Stimulated activated naive B cell treated with anti-CD40 and anti-IgM and Interleukin-4, amounts not matched to agents 10 μg/mL and 1 μg/mL and 100 μg/mL, for 72 hours (primary cell): Measurements from ENCODE around the gene MRPS11.
"Not testable (repeated sequence)": the region's sequence is repeated elsewhere in the genome, so short reads cannot be mapped to it uniquely, and the experiment has no call there.

ENCODE experiments used
- ATAC-seq, 2 donors: fragments of 150-1000 bp; cut with Tn5 transposase; replicated peaks; 2 replicates each; pipeline ENCODE4 v1.10.0; 2021; ENCODE audit warnings: moderate library complexity in 1 of 2
- DNase-seq: peaks from one replicate; pipeline ENCODE4 v3.0.0; 2021
- H3K27ac Mint-ChIP-seq: one replicate; pipeline ENCODE4 v1.8.0; 2022; ENCODE audit warnings: mild to moderate bottlenecking, mixed read lengths
- H3K27me3 Mint-ChIP-seq, 2 donors: one replicate each; pipeline ENCODE4 v1.8.0; 2022; ENCODE audit warnings: mixed read lengths in 2 of 2
- H3K36me3 Mint-ChIP-seq, 2 donors: one replicate each; pipeline ENCODE4 v1.8.0; 2022; ENCODE audit warnings: mixed read lengths in 2 of 2, mild to moderate bottlenecking in 1 of 2
- H3K4me1 Mint-ChIP-seq, 2 donors: one replicate each; pipeline ENCODE4 v1.8.0; 2022; ENCODE audit warnings: mixed read lengths in 2 of 2, mild to moderate bottlenecking in 1 of 2
- H3K4me3 Mint-ChIP-seq, 2 donors: one replicate each; pipeline ENCODE4 v1.8.0; 2022; ENCODE audit warnings: mild to moderate bottlenecking in 2 of 2, mixed read lengths in 2 of 2, moderate library complexity in 1 of 2
- H3K9me3 Mint-ChIP-seq, 2 donors: one replicate each; pipeline ENCODE4 v1.8.0; 2022; ENCODE audit warnings: mixed read lengths in 2 of 2, mild to moderate bottlenecking in 1 of 2

The MRPS11 gene

DNA sequence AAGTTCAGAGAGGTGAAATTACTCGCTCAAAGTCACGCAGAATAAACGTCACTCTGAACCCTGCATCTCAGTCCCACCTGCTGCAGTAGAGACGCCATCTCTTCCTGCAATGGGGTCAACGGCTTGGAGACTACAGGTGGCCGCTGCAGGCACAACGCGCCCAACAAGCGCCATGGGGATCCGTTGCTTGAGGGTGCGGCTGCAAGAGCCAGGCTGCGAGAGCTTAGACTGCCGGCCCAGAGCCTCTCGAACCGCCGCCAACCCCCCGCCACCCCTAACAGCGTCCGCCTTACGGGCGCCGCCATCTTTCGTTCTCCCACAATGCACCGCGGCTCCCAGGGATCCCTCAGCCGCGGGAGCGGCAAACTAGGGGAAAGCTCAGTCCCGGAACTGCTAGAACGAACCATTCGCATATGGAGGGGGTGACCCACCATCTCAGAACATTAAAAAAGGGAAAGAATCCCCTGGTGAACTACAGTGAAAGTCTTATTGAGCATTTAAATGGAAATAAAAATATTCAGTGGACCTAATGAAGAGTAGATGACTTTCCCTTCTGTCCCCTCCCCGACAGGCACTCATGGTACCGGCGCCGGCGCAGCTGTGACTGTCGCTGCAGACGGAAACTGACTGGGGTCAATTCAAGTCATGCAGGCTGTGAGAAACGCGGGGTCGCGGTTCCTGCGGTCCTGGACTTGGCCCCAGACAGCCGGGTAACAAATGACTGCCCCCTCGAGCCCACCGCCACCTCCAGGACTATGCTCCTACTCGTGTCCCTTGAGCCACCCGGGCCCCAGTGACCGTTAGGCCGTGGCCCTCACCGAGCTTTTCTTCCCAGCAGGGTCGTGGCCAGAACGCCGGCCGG is at the start of gene MRPS11, which contains the start of gene MRPL46:
Gene MRPS11, plus strand, starts transcription at position 636 of the 862 bp plus-strand sequence. Its CDS starts 10 bp downstream, at position 646.
Gene MRPL46, minus strand, starts transcription at position 316 of the 862 bp plus-strand sequence. Its CDS starts 11 bp downstream, at position 305.
- no peaks in the 10 kb centered on the region for H3K27me3 Mint-ChIP-seq
- H3K4me3 Mint-ChIP-seq, result peak within 1 kb of the TSS; percentile 92 to 97
- DNase-seq (peak; percentile 86), ATAC-seq (peak; percentile 87 to 92)
- H3K36me3 Mint-ChIP-seq, result peaks cover 9 to 37% of the 10 kb centered on the region in 2 donors
- H3K4me1 Mint-ChIP-seq, result peaks cover 21 to 33% of the 10 kb centered on the region in 2 donors
- no peaks in the 10 kb centered on the region for H3K9me3 Mint-ChIP-seq
- peak within 1 kb of the TSS; percentile 99 for H3K27ac Mint-ChIP-seq

DNA sequence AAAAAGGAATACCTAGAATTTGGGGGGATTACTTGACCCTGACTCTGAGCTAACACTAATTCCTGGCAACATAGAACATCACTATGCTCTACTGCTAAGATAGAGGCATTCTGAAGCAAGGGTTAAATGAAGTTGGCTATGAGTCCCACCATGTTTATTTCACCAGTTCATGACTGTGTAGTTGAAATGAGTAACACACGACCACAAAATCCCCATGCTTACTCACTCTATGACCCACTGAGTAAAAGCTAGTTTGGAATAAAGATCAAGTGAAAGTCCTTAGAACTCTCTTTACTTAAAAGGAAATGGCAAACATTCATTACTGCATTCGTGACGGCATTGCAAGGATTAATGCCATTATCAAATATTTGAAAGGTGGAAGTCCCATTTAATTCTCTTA is 47.7 kb upstream of the MRPS11 start:
- Mint-ChIP-seq H3K36me3 (no peaks in the 10 kb centered on the region), H3K27ac (peak overlapping the region; percentile 37), H3K27me3 (peaks cover 19 to 20% of the 10 kb centered on the region in 2 donors), H3K9me3 (no peaks in the 10 kb centered on the region), H3K4me1 (no peaks in the 10 kb centered on the region), H3K4me3 (no peak overlapping the region)
- DNase-seq (no peak), ATAC-seq (peak; percentile 56 to 88)

DNA sequence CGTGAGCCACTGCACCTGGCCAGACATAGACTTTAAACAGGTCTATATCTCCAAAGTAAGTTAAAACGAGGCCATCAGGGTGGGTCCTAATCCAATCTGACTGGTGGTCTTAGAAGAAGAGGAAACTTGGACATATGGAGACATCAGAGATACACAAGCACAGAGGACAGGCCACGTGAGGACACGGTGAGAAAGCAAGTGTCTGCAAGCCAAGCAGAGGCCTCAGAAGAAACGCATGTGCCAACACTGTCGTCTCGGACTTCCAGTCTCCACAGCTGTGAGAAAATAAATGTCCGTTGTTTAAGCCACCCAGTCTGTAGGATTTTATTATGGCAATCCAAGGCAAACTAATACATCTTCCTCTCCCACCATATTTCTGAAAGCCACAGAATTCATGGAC is 44.2 kb upstream of the MRPS11 start:
- H3K27me3 Mint-ChIP-seq, result peaks cover 14 to 16% of the 10 kb centered on the region in 2 donors
- H3K27ac Mint-ChIP-seq, result no peak overlapping the region
- no peak overlapping the region for H3K4me3 Mint-ChIP-seq
- H3K36me3 Mint-ChIP-seq, result no peaks in the 10 kb centered on the region
- DNase-seq (no peak), ATAC-seq (no peak)
- H3K9me3 Mint-ChIP-seq, result no peaks in the 10 kb centered on the region
- no peaks in the 10 kb centered on the region for H3K4me1 Mint-ChIP-seq

DNA sequence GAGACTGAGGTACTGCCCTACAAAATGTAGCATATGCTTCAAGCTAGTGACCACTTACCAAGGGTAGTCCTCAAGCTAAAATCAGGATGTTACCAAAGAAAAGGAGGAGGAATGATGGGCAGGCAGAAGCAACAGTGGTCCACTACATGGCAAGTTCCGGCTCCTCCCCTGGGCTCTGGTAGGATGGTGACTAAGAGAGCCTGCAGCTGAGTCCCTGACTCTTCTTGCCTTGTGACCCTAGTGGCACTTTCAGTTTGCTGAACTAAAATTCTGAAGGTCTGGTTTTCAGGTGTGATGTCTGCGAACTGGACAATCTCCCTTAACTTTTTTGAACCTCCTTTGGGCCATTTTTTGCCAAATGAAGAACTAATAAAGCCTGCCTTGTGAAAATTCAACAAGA is 41.2 kb upstream of the MRPS11 start:
- H3K27ac Mint-ChIP-seq, result no peak overlapping the region
- H3K4me3 Mint-ChIP-seq, result no peak overlapping the region
- peaks cover 19 to 23% of the 10 kb centered on the region in 2 donors for H3K27me3 Mint-ChIP-seq
- H3K36me3 Mint-ChIP-seq, result no peaks in the 10 kb centered on the region
- no peak for ATAC-seq
- no peaks in the 10 kb centered on the region for H3K4me1 Mint-ChIP-seq
- no peaks in the 10 kb centered on the region for H3K9me3 Mint-ChIP-seq
- DNase-seq, result no peak

DNA sequence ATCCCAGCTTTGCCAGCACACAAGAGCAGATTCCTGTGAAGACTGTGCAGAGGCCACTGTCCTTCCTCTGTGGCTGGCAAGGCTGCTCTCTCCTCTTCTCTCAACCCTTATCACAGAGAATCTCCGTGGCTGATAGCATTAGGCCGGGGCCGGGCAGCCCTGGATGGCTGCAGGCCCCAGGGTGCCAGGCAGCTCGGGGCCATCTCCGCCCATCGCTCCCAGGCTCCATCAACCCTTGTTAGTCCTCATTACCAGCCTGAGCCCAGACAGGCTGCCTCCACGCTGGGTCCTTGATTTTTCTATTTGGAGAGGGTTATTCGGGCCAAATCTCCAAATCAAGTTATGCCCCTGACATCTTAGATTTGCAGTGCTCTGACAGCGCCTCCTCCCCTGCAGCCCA is 39.5 kb upstream of the MRPS11 start:
- H3K4me3 Mint-ChIP-seq, result no peak overlapping the region
- H3K36me3 Mint-ChIP-seq, result no peaks in the 10 kb centered on the region
- H3K27ac Mint-ChIP-seq, result no peak overlapping the region
- H3K9me3 Mint-ChIP-seq, result no peaks in the 10 kb centered on the region
- no peaks in the 10 kb centered on the region for H3K4me1 Mint-ChIP-seq
- H3K27me3 Mint-ChIP-seq, result peaks cover 19 to 22% of the 10 kb centered on the region in 2 donors
- ATAC-seq (no peak), DNase-seq (no peak)

DNA sequence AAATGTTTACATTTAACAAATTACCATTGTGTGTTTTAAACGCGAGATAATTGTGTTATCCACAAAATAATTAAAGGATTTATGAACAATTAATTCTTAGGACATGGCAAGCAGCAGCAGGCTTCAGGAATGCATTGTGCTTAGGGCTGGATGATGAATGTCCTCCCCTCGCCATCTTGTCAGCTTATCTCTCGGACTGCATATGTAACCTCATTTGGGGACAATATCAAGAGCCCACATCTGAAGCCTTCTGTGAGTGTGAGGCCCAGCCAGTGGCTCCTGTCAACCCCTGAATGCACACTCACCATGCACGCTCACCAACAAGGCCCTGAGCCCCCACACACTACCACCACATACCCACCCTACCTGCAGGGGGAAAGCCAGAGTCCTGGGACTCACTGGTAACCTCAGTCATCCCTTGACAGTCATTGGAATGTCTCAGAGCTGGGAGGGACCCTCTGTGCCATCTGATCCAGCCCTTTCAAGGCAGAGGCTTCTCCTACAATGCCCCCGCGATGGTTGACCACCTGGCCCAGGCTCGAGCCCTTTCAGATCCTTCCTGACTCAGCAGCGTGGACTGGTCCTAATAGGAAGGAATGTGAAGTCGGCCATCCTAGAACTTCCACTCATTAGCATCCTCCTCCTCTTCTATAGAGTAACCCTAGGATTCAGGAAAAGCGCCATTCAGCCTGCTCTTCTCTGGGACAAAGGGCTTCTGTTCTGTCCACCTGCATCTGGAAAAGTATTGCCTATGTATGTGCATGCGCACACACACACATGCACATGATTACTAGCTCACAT is 38.5 kb upstream of the MRPS11 start:
- H3K27me3 Mint-ChIP-seq, result peaks cover 16 to 23% of the 10 kb centered on the region in 2 donors
- H3K27ac Mint-ChIP-seq, result no peak overlapping the region

DNA sequence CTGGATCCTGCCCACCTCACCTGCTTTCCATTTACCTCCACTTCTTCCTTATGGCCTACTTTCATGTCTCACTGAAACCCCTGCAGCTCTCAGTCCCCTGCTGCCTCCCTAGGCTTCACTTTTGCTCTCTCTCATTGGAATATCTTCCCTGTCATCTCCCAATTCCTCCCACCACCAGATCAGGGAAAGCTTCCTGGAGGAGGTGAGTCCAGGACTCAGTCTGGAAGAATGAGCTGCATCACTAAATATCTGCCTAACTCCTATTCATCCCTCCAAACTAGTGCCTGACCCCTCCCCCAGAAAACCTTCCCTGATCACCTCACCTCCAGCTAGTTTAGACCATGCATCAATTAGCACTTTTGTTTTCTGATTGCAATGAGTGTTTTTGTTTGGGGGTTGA is 37.5 kb upstream of the MRPS11 start:
- Mint-ChIP-seq H3K36me3 (no peaks in the 10 kb centered on the region), H3K27ac (peak overlapping the region; percentile 7), H3K9me3 (no peaks in the 10 kb centered on the region), H3K4me3 (no peak overlapping the region), H3K27me3 (peaks cover 16 to 23% of the 10 kb centered on the region in 2 donors), H3K4me1 (no peaks in the 10 kb centered on the region)
- DNase-seq (no peak), ATAC-seq (no peak)

More for the DNA sequence above, 38.5 kb upstream of the MRPS11 start:
- H3K4me3 Mint-ChIP-seq, result no peak overlapping the region
- ATAC-seq (no peak), DNase-seq (no peak)
- no peaks in the 10 kb centered on the region for H3K9me3 Mint-ChIP-seq
- H3K4me1 Mint-ChIP-seq, result no peaks in the 10 kb centered on the region
- no peaks in the 10 kb centered on the region for H3K36me3 Mint-ChIP-seq

DNA sequence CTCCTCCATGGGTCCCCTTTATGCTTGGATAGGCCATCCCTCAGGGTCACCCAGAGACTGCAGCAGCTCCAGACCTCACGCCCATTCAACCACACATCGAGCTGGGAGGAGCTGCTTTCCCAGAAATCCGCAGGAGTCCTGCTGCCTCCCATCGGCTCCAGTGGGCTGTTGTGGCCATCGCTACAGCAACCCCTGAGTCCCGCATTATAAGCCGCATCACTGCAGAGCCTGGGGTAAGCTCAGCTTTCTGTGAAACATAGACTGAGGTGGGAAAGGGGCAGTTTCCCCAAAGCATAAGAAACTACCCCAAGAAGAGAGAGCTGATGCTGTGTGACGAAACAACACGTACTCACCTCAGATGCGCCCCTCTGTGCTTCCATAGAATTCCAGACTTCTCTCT is 36.1 kb upstream of the MRPS11 start:
- ATAC-seq (no peak), DNase-seq (no peak)
- Mint-ChIP-seq H3K36me3 (no peaks in the 10 kb centered on the region), H3K4me1 (no peaks in the 10 kb centered on the region), H3K9me3 (no peaks in the 10 kb centered on the region), H3K4me3 (no peak overlapping the region), H3K27ac (no peak overlapping the region), H3K27me3 (peaks cover 22 to 28% of the 10 kb centered on the region in 2 donors)

DNA sequence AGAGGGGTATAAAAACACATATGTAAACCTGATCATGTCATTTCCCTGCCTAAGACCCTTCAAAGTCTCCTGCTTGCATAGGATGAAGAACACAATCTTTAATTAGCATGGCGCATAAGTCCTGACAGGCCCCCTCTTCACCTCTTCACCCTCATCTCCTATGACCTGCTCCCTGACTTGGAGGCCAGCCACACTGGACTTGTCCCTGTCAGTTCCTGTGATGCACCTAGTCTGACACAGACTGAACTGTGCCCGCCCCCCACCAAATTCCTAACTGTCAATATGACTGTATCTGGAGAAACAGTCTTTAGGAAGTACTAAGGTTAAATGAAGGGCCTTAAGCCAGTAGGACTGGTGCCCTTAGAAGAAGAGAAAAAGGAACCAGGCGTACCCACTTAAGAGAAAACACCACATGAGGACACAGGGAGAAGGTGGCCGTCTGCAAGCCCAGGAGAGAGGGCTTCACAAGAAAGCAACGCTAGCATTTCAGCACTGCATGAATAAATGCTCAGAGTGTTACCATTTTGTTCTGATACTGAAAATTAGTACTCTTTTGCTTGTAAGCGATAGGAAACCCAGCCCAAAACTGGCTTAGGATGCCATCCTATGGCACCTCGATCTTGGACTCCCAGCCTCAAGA is 34.3 kb upstream of the MRPS11 start:
- no peak overlapping the region for H3K4me3 Mint-ChIP-seq
- no peaks in the 10 kb centered on the region for H3K9me3 Mint-ChIP-seq
- H3K27ac Mint-ChIP-seq, result no peak overlapping the region
- no peak for DNase-seq
- no peaks in the 10 kb centered on the region for H3K4me1 Mint-ChIP-seq
- no peaks in the 10 kb centered on the region for H3K36me3 Mint-ChIP-seq
- no peak for ATAC-seq
- peaks cover 34 to 37% of the 10 kb centered on the region in 2 donors for H3K27me3 Mint-ChIP-seq

DNA sequence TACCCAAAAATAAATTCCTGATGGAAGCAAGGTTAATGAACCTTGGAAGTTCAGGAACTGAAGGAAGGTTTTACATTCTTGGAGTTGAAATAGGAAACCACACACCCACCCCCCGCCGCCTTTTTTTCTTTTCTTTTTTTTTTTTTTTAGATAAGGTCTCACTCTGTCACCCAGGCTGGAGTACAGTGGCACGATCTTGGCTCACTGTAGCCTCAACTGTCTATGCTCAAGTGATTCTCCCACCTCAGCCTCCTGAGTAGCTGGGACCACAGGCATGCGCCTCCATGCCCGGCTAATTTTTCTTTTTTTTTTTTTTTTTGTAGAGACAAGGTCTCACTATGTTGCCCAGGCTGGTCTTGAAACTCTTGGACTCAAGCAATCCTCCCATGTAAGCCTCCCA is 33.4 kb upstream of the MRPS11 start:
- H3K27me3 Mint-ChIP-seq, result peaks cover 32 to 43% of the 10 kb centered on the region in 2 donors
- not testable (repeated sequence) for H3K4me3 Mint-ChIP-seq, H3K9me3 Mint-ChIP-seq, DNase-seq, H3K27ac Mint-ChIP-seq, H3K4me1 Mint-ChIP-seq, H3K36me3 Mint-ChIP-seq, ATAC-seq

DNA sequence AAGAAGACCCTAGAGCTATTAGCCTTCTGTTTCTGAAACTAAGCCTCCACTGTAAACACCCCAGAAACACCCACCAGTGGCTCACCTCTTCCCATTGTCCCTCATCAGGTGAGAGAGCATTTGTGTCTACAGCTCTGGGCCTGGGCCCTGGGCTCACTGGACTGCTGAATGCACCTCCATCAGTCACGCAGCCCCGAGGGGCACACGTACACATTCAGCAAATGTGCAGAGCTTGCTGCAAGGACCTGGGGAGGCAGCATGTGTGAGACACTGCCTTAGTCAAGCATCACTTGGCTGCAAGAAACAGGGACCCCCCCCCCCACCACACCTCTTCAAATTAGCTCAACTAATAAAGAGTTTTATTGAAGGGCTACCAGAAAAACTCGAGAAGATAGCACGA is 29.3 kb upstream of the MRPS11 start:
- H3K27ac Mint-ChIP-seq, result no peak overlapping the region
- H3K4me3 Mint-ChIP-seq, result no peak overlapping the region
- H3K9me3 Mint-ChIP-seq, result peaks cover under 1 to 6% of the 10 kb centered on the region in 2 donors
- H3K27me3 Mint-ChIP-seq, result peaks cover 54% of the 10 kb centered on the region in 2 donors
- no peak for ATAC-seq
- no peak for DNase-seq
- H3K4me1 Mint-ChIP-seq, result no peaks in the 10 kb centered on the region
- H3K36me3 Mint-ChIP-seq, result peaks cover 0 to 4% of the 10 kb centered on the region in 2 donors

DNA sequence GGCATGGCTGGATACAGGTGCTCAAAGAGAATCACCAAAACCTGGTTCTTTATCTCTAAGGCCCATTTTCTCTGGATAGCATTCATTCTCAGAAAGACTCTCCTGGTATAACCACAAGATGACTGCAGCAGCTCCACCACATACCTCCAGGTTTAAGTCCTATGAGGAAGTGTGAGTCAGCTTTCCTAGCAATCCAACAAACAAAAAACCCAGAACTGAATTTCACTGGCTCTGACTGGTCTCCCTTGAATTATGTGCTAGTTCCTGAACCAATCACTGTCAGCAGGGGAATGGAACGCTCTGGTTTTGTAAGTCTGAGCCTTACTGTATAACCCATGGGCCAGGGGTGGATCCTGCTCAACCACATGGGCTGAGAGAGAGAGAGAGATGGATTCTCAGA is 27.5 kb upstream of the MRPS11 start:
- Mint-ChIP-seq H3K27me3 (peaks cover 60 to 63% of the 10 kb centered on the region in 2 donors), H3K27ac (no peak overlapping the region), H3K9me3 (peaks cover 13 to 17% of the 10 kb centered on the region in 2 donors), H3K36me3 (peaks cover 3 to 14% of the 10 kb centered on the region in 2 donors), H3K4me1 (no peaks in the 10 kb centered on the region), H3K4me3 (no peak overlapping the region)
- DNase-seq, result no peak
- no peak for ATAC-seq

DNA sequence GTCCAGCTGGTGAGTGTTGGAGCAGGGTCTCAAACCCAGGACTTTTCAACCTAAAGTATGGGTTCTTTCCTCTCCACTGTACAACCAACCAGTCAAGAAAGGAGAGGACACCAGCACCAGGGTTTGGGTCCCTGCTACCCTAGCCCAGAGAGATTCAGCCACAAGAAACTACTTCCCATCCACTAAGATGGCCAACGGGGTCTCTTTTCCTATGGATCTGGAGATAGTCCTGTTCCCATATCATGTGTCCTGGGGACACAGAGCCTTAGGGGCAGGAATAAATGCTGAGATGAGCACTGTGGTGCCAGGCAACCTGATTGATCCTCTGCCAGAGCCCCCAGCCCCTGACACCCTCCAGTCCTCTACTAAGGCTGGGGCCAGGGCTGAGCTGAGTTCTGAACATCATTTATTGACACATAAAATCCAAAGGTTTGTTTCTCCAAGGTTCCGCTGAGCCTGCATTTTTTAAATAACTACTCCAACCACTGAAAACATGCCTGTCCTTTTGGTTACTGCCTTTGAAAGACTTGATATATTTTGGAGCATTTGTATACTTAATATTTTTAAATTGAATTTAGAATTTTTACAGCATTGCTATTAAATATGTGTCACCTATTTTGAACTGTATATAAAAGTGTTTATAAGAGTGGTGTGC is 26.3 kb upstream of the MRPS11 start:
- no peaks in the 10 kb centered on the region for H3K4me1 Mint-ChIP-seq
- H3K4me3 Mint-ChIP-seq, result no peak overlapping the region
- no peak for DNase-seq
- ATAC-seq, result no peak
- no peak overlapping the region for H3K27ac Mint-ChIP-seq
- H3K27me3 Mint-ChIP-seq, result peaks cover 56 to 59% of the 10 kb centered on the region in 2 donors
- peaks cover 3 to 14% of the 10 kb centered on the region in 2 donors for H3K36me3 Mint-ChIP-seq
- peaks cover 13 to 21% of the 10 kb centered on the region in 2 donors for H3K9me3 Mint-ChIP-seq

DNA sequence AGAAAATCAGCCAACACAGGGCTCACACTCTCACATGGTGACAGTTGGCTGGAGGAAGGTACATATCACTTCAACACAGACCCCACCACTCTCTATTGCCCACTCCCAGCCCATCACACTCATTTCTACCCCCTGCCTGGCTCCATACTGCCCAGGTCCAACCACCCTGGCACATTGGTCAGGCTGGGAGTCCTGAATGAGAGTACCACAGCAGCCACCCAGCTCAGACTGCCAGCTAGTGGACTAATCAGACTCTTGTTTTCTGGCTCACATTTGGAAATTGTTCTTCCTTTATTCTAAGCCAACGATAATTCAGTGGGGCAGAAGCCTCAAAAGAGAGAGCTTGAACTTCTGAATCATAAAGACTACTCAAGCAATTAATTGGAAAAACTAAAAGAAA is 20.3 kb upstream of the MRPS11 start:
- H3K27me3 Mint-ChIP-seq, result peaks cover 22 to 27% of the 10 kb centered on the region in 2 donors
- ATAC-seq, result no peak
- H3K36me3 Mint-ChIP-seq, result peaks cover 3 to 14% of the 10 kb centered on the region in 2 donors

More for the DNA sequence above, 20.3 kb upstream of the MRPS11 start:
- H3K4me1 Mint-ChIP-seq, result peaks cover 2 to 6% of the 10 kb centered on the region in 2 donors
- peaks cover 10 to 21% of the 10 kb centered on the region in 2 donors for H3K9me3 Mint-ChIP-seq
- no peak overlapping the region for H3K4me3 Mint-ChIP-seq
- DNase-seq, result no peak
- no peak overlapping the region for H3K27ac Mint-ChIP-seq
